GM19238 (cell line): ENCODE measurements around the gene SLAMF1.
"Not testable (repeated sequence)": the region's sequence is repeated elsewhere in the genome, so short reads cannot be mapped to it uniquely, and the experiment has no call there.

Experiments
- DNase-seq: peaks from one replicate; pipeline ENCODE4 v3.0.0; 2011; ENCODE audit warnings: low spot score; ENCODE audit not compliant: insufficient read length

Gene SLAMF1

DNA sequence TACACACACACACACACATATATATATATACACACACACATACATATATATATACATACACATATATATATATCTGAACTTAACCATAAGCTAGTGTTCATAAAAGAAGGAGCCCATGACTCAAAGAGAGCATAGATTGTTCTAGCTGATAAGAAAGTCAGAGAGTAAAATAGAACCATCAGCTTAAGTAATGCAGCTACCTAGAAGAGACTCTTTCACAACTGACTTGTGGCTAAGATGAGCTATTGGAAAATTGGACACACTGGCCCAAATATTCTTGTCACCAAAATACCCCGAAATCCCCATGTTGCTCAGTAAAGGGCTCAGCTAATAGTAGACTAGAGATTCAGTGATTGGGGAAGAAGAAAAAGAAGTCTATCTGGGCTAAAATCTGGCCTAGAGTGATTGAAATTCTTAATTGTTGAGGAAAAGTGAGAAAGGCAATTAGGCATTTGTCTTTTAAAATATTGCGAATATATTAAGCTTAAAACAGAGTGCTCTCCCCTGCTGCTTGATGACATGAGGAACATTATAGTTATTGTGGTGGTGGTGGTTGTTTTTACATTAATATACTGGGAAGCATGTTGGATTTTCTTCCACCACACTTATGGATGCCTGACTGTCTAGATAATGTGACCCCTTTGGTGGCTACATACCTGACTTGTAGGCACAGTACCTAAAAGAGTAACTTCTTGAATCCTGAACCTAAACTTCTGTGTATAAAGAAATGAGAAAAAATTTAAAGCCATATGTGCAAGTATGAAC lies 6.3 kb downstream of the SLAMF1 start:
- no peak for DNase-seq

DNA sequence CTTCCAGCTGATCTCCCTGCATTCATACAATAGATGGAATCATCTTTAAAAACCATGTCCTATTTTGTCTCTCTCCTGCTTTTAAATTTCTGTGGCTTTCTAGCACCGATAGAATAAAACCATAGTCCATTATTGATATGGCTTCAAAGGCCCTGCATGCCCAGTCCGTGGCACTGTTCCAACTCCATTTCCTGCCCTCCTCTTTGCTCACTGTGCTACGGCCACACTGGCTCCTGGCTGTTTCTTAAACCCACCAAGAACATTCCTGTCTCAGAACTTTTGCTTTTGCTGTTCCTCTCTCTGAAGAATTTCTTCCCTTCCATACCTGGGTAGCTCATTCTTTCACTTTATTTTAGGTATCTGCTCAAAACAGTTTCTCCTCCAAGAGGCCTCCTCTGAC lies 7.2 kb downstream of the SLAMF1 start:
- DNase-seq, result no peak

DNA sequence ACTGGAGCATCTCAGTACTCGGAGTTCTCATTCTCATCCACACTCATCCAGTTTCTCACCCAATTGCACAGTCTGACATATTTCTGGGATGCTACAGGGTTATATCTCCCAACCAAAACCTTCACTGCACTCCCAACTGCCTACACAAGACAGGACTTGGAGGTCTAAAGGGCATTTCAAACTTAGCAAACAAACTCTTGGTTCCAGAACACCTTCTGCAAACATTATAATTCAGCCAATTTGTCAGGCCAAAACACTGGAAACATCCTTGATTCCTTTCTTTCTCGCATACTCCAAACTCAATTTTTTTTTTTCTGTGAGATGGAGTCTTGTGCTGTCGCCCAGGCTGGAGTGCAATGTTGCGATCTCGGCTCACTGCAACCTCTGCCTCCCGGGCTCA lies 7.9 kb downstream of the SLAMF1 start:
- DNase-seq, result no peak

DNA sequence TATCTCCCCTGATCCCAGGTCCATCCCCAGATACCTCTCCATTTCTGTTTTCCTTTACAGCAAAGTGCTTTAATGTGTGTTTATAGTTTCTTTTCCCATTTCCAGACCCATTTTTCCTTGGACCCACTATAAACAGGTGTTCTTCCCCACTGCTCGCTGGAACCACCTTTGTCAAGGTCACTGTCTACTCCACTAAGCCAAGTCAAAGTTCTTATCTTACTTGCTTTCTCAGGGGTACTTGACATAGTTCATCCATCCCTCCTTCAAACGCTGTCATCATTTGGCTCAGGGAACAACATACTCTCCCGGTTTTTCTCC lies 8.3 kb downstream of the SLAMF1 start:
- DNase-seq, result no peak

DNA sequence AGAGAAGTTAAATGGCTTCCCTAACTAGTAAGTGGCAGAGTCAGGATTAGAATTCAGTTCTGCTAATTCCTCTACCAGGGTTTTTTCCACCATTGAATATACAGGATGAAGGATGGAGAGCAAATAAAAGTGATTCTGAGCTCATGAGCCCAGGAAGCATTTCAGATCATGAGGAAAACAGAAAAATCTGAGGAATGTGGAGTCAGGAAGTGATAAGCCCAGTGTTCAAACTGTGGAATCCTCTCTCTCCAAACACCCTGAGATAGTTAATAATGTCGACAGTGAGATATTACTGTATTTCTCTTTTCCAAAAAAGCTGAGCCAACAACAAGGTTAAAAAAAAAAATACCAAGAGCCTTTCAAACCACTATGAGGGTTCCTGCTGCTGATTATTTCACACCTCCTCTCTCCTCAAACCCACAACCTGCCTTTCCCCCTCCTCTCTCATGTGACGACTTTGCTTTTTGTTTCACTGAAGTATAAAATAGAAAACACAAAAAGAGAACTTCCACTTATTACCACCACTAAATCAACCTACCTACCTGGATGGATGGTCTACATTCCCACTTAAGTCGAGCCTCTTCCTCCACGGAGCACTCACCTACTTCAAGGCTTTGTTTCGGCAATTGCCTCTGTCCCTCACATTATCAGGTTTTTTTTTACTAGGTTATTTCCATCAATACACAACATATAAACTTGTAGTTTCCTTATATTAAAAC lies 8.9 kb downstream of the SLAMF1 start:
- no peak for DNase-seq

DNA sequence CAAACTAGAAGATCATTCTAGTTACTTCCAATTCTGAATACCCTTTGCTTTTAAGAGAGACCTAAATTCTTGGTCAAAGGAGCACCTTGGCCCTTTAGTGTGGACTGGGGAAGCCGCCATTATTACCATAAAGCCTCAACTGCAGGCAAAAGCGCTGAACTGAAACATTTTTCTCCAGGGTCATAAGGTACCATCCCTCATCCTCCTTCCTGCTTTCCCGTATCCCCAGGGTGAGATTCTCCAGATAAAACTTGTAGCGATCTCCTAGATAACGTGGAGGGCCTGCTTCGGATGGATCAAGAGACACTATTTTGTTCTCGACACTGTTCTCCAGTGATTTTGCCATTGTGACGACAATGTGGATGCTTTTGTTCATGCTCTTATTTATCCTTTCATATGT lies 9.8 kb downstream of the SLAMF1 start:
- DNase-seq, result no peak

DNA sequence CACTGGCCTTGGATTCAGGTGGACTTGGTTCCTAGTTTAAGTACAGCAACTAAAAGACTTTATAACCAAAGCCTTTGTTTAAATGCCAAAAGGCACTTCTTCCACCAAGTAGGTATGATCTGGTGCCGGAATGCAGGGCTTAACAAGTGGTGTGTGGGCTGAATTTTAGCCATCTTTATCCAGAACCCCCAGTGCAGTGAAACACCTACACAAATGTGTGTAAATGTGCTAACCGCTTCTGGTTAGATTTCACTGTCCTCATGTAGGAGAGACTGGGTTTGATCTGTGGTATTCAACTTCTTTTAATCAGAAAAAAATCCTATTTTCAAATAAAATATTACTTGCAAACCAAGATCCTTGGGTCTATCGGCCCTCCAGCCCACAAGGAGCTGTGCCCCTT lies 10.3 kb downstream of the SLAMF1 start:
- no peak for DNase-seq

DNA sequence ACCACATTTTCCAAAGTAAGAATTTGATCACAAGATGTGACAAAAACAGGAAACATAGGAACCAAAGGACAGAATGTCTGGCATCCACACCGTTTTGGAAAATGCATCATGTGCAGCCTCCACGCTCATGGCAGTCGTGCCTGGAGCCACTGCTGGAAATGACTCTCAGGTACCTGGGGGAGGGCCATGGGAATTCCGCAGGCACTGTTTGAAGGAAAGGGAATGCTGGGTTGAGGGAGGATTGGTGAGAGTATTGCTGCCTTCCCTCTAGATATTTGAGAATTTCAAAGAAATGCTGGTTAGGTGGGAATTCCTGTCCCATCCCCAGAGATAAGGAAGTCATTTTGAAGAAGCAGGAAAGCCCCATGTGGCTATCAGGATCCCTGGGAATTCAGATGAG lies 10.8 kb downstream of the SLAMF1 start:
- DNase-seq, result no peak

DNA sequence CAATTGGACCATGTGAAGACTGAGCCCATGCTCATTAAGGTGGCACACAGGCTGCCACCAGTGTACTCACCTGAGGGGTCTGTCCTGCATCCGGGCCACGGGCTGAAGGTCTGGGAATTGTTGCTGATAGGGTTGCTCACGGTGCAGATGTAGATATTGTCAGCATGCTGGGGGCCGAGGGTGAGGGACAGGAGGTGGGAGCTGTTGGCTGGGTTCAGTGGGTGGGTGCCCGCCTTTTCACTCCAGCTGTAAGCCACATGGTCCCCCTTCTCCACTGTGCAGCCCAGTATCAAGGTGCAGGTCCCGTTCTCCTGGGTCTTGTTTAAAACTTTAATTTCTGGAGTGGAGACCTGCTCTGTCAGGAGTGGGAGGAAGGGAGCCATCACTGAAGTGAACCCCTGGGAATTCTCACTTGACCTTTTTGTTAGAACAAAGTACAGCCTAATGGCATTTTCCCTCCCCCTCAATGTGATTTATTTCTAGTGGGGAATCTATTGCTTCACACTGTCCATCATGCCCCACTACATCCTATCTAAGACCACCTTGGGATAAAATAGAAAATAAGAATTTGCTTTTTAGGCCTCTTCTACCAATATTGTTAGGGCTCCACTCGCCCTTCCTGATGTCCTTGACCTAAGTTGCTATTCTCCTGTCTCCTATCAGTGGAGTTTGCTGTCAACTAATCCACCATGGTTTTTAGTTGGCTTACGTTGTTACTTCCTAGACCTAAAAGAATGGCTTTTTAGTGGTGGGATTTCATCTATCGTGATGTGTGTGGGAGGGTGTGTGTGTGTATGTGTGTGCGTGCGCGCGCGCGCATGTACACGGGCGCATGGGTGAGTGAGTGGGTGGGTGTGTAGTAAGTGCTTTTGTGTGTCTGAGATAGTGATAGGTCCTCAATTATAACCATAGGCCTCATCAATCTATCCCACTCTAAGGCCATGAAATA lies 12.0 kb downstream of the SLAMF1 start:
- DNase-seq, result no peak

DNA sequence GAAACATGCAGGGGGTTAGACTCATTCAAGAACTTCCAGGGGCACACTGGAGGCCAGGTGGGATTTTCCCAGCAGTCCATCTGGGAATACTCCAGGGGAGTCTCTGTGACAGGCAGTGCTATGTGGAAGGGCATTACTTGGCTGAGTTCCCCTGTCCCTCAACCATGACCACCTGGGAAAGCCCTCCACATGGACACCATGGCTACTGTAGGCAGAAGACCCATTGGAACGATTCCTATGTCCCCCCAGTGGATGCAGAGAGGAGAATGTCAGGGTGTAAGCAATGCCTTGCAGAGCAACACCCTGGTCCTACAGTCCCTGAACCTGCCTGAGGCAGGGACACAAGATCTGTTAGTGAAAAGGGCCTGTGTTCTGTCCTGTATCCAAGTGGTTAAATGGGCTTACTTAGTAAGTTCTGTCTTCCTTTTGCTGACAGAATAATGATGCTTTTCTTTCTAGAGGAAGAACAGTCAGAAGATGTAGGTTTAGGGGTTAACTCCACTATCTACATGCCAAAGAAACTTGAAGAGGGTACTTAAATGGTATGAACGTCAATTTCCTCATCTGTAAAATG lies 13.4 kb downstream of the SLAMF1 start:
- DNase-seq, result no peak

DNA sequence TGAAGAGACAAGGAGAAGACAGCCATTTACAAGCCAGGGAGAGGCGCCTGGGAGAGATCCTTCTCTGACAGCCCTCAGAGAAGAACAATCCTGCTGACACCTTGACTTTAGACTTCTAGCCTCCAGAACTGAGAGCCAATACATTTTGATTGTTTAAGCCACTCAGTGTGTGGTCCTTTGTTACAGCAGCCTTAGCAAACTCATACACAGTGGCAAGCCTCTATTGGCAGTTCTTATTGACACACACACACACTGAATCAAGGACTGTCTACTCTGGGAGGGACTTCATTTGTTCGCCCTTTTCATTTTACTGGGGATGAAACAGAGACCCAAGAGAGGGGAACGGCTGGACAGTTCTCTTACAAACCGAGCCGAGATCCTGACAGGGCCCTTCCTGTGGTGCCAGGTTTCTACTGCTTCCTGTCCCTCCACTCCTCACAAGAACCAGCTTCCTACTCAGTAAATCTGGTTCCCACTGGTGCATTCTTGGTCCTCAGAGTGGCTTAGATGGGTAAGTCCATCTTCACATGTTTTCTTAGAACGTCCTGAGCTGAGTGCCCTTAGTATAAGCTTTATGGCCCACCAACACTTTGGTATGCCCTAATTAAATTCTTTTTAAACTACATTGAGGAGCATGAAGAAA lies 14.7 kb downstream of the SLAMF1 start:
- no peak for DNase-seq

DNA sequence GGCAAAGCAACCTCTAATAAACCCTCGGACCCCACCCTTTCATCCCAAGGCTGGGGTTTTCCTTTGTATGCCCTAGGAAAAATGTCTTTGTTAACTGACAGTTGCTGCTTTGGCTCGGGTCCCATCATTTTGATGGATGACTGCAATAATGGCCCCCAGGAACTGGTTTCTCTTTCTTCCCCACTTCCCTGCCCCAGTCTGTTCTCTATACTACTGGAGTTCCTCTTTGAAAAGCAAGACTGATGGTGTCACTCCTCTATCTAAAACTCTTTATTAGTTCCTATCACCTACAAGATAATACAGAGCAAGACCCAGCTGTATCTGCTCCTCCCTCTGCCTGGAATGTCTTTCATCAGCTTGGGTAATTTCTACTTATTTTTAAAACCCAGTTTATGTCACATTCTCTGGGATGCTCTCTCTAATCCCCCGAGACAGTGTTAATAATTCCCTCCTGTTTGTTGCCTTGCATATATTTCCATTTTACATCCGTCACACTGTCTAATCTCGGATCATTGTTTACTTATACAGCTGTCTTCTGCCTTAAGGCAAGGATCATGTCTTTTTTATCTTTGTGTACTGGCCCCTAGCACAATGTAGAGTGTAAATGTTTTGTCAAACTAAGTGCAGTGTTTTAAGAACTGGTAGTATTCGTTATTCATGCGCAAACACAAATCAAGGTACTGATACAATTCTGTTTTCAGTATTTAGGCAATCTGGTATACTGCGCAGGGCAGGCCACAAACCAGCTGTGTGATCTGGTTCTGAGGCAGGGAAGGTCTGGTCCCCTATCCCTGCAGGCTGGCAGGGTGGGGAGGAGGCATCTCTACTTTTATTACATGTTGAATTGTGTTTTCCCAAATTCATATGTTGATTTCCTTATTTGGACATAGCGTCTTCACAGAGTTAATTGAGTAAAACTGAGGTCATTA lies 16.1 kb downstream of the SLAMF1 start:
- DNase-seq, result no peak

DNA sequence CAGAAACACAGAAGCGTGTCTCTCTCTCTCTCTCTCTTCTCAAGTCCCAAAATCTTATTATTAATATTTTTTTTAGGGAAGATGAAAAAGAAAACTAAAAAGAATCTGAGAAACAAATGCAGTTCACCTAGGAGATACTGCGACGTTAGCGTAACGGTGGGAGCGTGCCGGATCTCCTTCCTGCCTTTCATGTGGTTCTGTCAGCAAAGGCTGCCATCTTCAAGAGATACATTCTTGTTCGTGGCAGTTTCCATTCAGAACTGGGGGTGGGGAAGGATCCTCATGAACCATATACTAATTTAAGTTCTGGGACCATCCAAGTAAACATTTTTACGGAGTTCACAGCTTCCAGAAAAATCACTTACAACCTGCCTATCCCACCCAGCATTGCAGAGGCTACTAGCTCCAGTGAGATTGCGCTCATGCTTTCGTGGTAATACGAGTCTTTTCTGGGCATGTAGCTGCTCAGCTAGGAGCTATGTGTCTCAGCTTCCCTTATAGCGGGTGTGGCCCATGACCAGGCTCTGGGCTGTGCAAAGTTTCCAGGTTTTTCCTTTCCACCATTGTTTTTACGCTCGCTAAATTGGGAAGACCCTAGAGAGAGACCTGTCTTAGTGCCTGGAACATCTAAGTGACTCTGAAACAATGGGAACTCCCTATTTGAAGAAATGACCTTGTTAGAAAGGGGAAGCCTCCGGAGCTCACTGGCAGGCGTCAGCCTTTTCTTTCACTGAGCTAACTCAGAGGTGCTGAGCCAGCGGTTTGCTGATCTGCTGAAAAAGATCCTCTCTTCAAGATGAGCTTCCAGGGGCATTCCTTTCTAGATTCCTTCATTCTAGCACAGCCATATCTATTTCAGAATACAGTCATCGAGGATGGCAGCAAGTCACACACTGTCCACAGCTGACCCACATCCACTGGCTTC lies 17.3 kb downstream of the SLAMF1 start:
- no peak for DNase-seq

DNA sequence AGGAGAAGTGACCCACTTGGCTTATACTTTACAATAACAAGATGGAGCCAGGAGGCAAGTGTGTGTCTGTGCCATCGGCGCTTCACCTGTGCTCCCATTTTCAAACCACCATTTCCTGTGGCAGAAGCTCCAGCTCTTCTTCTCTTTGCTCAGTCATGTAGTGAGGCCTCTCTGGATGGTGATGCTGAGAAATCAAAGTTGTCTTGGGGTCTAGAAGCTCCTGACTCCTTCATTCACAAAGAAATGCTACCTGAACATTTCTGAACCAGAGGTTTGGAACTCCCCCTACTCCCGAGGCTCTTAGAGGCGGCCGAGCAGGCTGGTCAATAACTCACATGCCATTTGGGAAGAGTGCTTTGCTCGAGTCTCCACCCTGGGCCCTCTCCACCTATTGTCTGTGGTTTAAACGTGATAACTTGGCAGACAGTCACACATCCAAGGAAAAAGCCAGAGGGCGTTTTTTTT lies 18.0 kb downstream of the SLAMF1 start:
- no peak for DNase-seq

DNA sequence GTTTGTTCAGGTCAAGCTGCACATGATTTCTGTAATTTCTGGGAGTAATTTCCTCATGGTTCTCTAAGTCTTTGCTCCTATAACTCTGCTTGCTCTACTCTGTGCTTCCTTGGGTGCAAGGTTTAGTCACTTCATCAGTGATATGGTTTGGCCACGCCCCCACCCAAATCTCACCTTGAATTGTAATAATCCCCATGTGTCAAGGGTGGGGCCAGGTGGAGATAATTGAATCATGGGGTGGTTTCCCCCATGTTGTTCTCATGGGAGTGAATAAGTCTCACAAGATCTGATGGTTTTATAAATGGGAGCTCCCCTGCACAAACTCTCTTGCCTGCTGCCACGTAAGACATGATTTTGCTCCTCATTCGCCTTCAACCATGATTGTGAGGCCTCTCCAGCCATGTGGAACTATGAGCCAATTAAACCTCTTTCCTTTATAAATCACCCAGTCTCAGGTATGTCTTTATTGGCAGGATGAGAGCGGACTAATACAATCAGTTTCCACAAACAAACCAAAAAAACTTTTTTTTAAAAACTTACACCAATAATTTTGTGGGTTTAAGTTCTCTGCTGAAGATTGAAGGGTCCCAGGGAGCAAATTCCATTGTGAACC lies 19.1 kb downstream of the SLAMF1 start:
- DNase-seq, result not testable (repeated sequence)

DNA sequence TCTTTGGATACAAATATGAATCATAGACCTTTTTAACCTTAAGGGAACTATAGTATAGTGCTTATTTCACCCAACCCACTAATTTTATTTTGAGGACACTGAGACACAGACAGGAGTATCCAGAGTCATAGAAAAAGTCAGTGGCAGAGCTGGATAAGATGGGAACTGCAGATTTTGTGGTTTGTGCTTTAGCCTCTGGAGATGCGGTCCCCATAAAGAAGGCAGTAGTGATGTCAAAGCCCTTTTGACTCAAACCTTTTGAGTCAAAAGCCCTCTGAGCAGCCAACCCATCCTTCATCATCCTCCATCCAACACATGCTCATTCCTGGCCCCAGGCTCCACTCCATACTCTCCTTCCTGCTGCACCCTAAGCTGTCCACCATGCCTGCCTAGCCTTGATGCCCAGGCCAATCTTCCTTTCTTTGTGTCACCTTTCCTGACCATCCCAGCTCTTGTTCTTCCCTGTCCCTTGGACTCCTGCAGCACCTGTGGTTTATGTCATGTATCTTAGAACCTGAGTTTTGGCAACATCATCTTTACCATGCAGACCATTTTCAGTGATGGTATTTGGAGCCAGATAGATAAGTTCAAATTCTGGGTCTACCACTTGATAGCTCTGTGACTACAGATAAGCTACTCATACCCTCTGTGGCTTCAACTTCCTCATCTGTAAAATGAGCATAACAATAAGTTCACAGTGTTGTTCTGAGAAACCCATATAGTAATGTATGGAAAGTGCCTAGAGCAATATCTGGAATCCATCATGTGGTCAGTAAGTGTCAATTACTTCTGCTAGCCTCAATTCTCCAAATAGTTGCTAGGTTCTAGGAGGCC lies 20.1 kb downstream of the SLAMF1 start:
- DNase-seq, result no peak

DNA sequence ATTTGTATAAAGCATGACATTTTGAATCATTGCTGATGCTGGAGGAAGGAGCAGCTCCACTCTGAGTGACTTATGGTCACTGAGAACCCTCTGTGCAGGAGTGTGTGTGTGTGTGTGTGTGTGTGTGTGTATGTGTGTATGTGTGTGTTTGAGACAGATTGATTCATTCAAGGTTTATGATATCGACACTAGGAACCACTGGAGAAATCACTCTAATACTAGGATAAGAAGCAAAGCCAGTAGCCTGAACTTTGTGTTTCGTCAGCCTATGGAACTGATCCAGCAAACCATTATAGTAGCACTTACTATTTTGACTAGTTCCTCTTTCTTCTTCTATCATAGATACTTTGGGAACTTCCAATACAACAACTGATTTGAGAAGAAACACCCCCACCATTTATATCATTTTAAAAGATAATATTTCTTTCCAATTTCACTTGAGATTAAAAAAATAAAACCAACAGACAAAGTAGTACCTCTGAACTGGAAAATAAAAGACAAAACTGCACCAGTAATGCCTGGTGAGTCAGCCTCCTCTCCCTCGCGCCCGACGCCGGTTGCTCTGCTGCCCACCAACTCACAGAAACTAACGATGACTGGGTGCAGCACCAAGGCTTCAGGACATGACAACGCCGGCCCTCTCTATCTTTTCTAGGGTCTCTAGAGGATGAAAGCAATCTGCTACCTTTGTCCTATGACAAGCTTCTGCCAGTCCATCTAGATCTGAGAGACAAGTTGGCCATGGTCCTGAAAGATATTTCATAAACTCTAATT lies 20.9 kb downstream of the SLAMF1 start:
- DNase-seq, result no peak
